K562 (cell line): ENCODE measurements around the gene MOCS3. TPM values are rescaled to one million over a fixed set of nuclear protein-coding genes. Genes with fewer than 3 reads are reported as not detected.

Source experiments
- GABPB2 ChIP-seq: fragments of 250-450 bp; sonication (Bioruptor Pico); conservative IDR thresholded peaks from 2 replicates; pipeline ENCODE4 v1.5.1; 2021; ENCODE audit warnings: mild to moderate bottlenecking
- KAT8 ChIP-seq: fragments of 450-650 bp; IDR thresholded peaks from 2 replicates; pipeline ENCODE4 v1.6.1; 2016; ENCODE audit warnings: low read depth, mild to moderate bottlenecking
- PCBP1 ChIP-seq: fragments of 200-400 bp; formaldehyde crosslinking; IDR thresholded peaks from 2 replicates; pipeline ENCODE4 v1.6.1; 2018; ENCODE audit warnings: mild to moderate bottlenecking, low read depth, low read length; ENCODE audit not compliant: poor library complexity, severe bottlenecking
- RERE ChIP-seq: sonication (generic); formaldehyde crosslinking; IDR thresholded peaks from 2 replicates; pipeline ENCODE4 v1.8.0; 2023; ENCODE audit warnings: missing genetic modification reagents, mild to moderate bottlenecking, borderline replicate concordance
- SFPQ ChIP-seq: fragments of 200-400 bp; formaldehyde crosslinking; IDR thresholded peaks from 2 replicates; pipeline ENCODE4 v1.6.1; 2017; ENCODE audit warnings: mild to moderate bottlenecking, low read depth, low read length, moderate library complexity
- SMARCE1 ChIP-seq: fragments of 450-650 bp; IDR thresholded peaks from 2 replicates; pipeline ENCODE4 v1.7.1; 2016; ENCODE audit warnings: mild to moderate bottlenecking
- TAF15 ChIP-seq: fragments of 200-400 bp; formaldehyde crosslinking; IDR thresholded peaks from 2 replicates; pipeline ENCODE4 v1.6.1; 2017; ENCODE audit warnings: mild to moderate bottlenecking, low read depth, low read length, moderate library complexity
- THAP12 ChIP-seq: fragments of 250-450 bp; sonication (Bioruptor Pico); IDR thresholded peaks from 2 replicates; pipeline ENCODE4 v1.9.0; 2021; ENCODE audit warnings: mild to moderate bottlenecking, inconsistent platforms
- ZBTB7A ChIP-seq: IDR thresholded peaks from 2 replicates; pipeline ENCODE4 v1.6.1; 2011; ENCODE audit warnings: low read depth, mild to moderate bottlenecking, low read length, moderate library complexity, borderline replicate concordance; ENCODE audit not compliant: control insufficient read depth
- polyA plus RNA-seq, 8 experiments: library from polyadenylated mRNA; depleted of rRNA in 4 of 8; stranded (reverse) in 5 of 8; unstranded in 3 of 8; fragments of >200 nt; fragmentation: Nextera tagmentation in 2 of 8; fragmentation: Illumina TruSeq in 1 of 8; extraction: Ambion mirVana in 2 of 8; extraction: Trizol in 1 of 8; gene quantifications; 2 replicates each; pipeline versions ENCODE4 v1.2.1 to v1.2.3, GENCODE V29; 2011 to 2014; ENCODE audit warnings: inconsistent platforms in 1 of 8, missing spikeins in 1 of 8
- total RNA-seq, 7 experiments: library from RNA; depleted of rRNA in 6 of 7; stranded (reverse); fragments of >200 nt in 6 of 7; fragmentation: Illumina TruSeq in 2 of 7; extraction: Trizol in 2 of 7; gene quantifications; 2 replicates each; pipeline versions ENCODE4 v1.2.1 to v1.2.3, GENCODE V29; 2011 to 2021; ENCODE audit warnings: low replicate concordance in 1 of 7
- TF ChIP-seq, protein P1 (sequence below): sonication (generic); formaldehyde crosslinking; IDR thresholded peaks from 2 replicates; pipeline ENCODE4 v1.9.0; 2022; ENCODE audit warnings: mild to moderate bottlenecking, missing genetic modification reagents

MOCS3 gene
- total and polyA plus RNA-seq, 9 of the 15 experiments (the other 6 are each of a cell fraction or from before 2014, with no cell fraction given): 0.70 to 6.2 (median 2.9) TPM

DNA sequence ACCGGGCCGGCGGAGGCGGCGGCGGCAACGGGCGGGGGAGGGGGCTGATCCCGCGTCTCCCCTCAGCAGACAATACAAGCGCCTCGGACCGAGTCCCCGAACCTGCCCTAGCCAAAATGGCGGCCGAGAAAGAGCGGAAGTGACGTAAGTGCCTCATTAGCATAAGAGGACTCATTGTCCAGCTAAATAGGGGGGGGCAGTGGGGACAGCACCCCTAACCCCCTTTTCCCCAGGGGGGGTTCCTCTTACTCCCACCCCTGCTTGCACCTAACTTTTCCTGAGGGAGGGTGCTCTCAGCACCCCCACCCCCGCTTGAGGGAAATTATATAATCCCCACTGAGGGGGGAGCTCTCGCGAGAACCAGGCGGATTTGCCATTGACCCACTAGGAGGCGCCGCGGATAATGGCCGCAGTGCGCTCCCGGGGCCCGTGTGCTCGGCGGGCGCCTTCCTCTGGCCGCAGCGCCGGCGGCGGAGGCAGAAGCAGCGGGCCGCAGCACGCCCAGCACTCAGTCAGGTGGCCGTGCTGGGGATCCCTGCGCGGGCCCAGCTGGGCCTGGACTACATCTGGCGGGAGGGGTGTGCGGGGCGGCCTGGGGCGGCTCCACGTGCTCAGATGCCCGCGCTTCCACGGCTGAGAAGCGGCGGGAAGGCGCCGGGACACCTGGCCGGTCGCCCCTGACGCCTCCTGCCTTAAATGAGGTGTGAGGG lies 27.2 kb upstream of the MOCS3 start, which contains the start of gene ADNP (continued):
- TF ChIP-seq PCBP1 (peak; percentile 100), SFPQ (no peak), KAT8 (no peak), RERE (CRISPR knock-in tag) (peak; percentile 89; the same call in 1 of the 2 replicates), ZBTB7A (peak; percentile 95), THAP12 (CRISPR knock-in tag) (peak; percentile 81; the same call in 1 of the 2 replicates), TAF15 (no peak), GABPB2 (CRISPR knock-in tag) (no peak), SMARCE1 (no peak)
- TF ChIP-seq, protein P1, sequence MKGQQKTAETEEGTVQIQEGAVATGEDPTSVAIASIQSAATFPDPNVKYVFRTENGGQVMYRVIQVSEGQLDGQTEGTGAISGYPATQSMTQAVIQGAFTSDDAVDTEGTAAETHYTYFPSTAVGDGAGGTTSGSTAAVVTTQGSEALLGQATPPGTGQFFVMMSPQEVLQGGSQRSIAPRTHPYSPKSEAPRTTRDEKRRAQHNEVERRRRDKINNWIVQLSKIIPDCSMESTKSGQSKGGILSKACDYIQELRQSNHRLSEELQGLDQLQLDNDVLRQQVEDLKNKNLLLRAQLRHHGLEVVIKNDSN (CRISPR knock-in tag): peak; percentile 94
